DND-41 (cell line): ENCODE results near the gene PPM1M.

Experiments
- ATAC-seq: fragments of 200-7000 bp; cut with Tn5 transposase; 3 replicates; pipeline ENCODE4 v1.9.1; 2021; ENCODE audit warnings: low read depth; ENCODE audit not compliant: insufficient read depth
- DNase-seq: peaks from one replicate; pipeline ENCODE4 v3.0.0-alpha.2; 2020
- H2AFZ ChIP-seq: 2 replicates; pipeline ENCODE4 v1.6.0; 2012; ENCODE audit warnings: low read depth, low read length
- H3K27ac ChIP-seq: 2 replicates; pipeline ENCODE4 v1.5.1; 2012; ENCODE audit warnings: low read length, inconsistent platforms
- H3K27me3 ChIP-seq: fragments of 200-600 bp; sonication (generic); 2 replicates; pipeline ENCODE4 v1.6.0; 2012; ENCODE audit warnings: low read length, mild to moderate bottlenecking, inconsistent platforms; ENCODE audit not compliant: insufficient read depth, poor library complexity
- H3K36me3 ChIP-seq: 2 replicates; pipeline ENCODE4 v1.5.1; 2012; ENCODE audit warnings: low read length, inconsistent platforms; ENCODE audit not compliant: insufficient read depth
- H3K4me1 ChIP-seq: 2 replicates; pipeline ENCODE4 v1.5.1; 2012; ENCODE audit warnings: mild to moderate bottlenecking, low read length; ENCODE audit not compliant: insufficient read depth
- H3K4me2 ChIP-seq: 2 replicates; pipeline ENCODE4 v1.6.0; 2012; ENCODE audit warnings: mild to moderate bottlenecking, moderate library complexity, low read length, inconsistent platforms; ENCODE audit not compliant: insufficient read depth
- H3K4me3 ChIP-seq, 2 experiments: fragments of 200-600 bp in 1 of 2; shearing (Covaris generic) in 1 of 2; 2 replicates each; pipeline ENCODE4 v1.5.1; 2012 to 2016; ENCODE audit warnings: inconsistent platforms in 2 of 2, low read length in 2 of 2, mild to moderate bottlenecking in 2 of 2, low read depth in 1 of 2, moderate library complexity in 1 of 2
- H3K79me2 ChIP-seq: 2 replicates; pipeline ENCODE4 v1.6.0; 2012; ENCODE audit warnings: low read length, inconsistent platforms; ENCODE audit not compliant: insufficient read depth
- H3K9ac ChIP-seq: 2 replicates; pipeline ENCODE4 v1.6.0; 2012; ENCODE audit warnings: low read depth, mild to moderate bottlenecking, inconsistent platforms, low read length, moderate library complexity
- H3K9me3 ChIP-seq: 2 replicates; pipeline ENCODE4 v1.5.1; 2012; ENCODE audit warnings: low read length, moderate library complexity, mild to moderate bottlenecking, inconsistent platforms; ENCODE audit not compliant: insufficient read depth, severe bottlenecking
- H4K20me1 ChIP-seq: 2 replicates; pipeline ENCODE4 v1.6.0; 2012; ENCODE audit warnings: low read length; ENCODE audit not compliant: insufficient read depth
- CTCF ChIP-seq: IDR thresholded peaks from 2 replicates; pipeline ENCODE4 v1.5.1; 2012; ENCODE audit warnings: borderline replicate concordance, low read length, moderate library complexity, mild to moderate bottlenecking; ENCODE audit not compliant: poor library complexity, severe bottlenecking; ENCODE audit errors: extremely low read depth
- EZH2 ChIP-seq: IDR thresholded peaks from 3 replicates; pipeline ENCODE4 v1.6.1; 2012; ENCODE audit warnings: borderline replicate concordance, low read depth, mild to moderate bottlenecking, moderate library complexity, low read length, inconsistent platforms; ENCODE audit not compliant: severe bottlenecking

Gene PPM1M

GRCh38 chr3:52243791-52244628, 1.5 kb upstream of the PPM1M start:
- Histone ChIP-seq H3K9ac (no peak overlapping the region), H3K4me1 (peaks cover 49% of the 10 kb centered on the region), H3K27ac (no peak overlapping the region; the same call in 1 of the 2 replicates), H4K20me1 (peaks cover 9% of the 10 kb centered on the region), H3K27me3 (no peaks in the 10 kb centered on the region), H3K36me3 (peaks cover 7% of the 10 kb centered on the region), H3K4me2 (0 out of 2 replicates have a peak overlapping the region, but pooled peaks have one; percentile 89), H3K9me3 (no peaks in the 10 kb centered on the region), H2AFZ (no peak overlapping the region), H3K4me3 (no peak overlapping the region), H3K79me2 (peaks cover 15% of the 10 kb centered on the region)
- TF ChIP-seq EZH2 (no peak), CTCF (no peak)
- DNase-seq (no peak), ATAC-seq (no peak)

- Histone ChIP-seq H3K9me3 (no peaks in the 10 kb centered on the region), H3K4me2 (peak overlapping the region; percentile 89), H4K20me1 (peaks cover 18% of the 10 kb centered on the region), H3K27me3 (no peaks in the 10 kb centered on the region), H3K4me3 (peak overlapping the region; percentile 13 to 71; a peak in 3 of 4 replicates), H3K36me3 (peaks cover 29% of the 10 kb centered on the region), H3K4me1 (peaks cover 35% of the 10 kb centered on the region), H3K79me2 (no peaks in the 10 kb centered on the region), H3K9ac (peak overlapping the region; percentile 63), H2AFZ (peak overlapping the region; percentile 76), H3K27ac (peak overlapping the region; percentile 65)
- DNase-seq (no peak), ATAC-seq (peak; percentile 15)
- TF ChIP-seq CTCF (no peak), EZH2 (no peak)
Measured at GRCh38 chr3:52246264-52246620, 683 bp downstream of the PPM1M start.

- Histone ChIP-seq H3K36me3 (peaks cover 35% of the 10 kb centered on the region), H3K9ac (peak overlapping the region; percentile 63), H3K4me1 (peaks cover 35% of the 10 kb centered on the region), H2AFZ (no peak overlapping the region), H3K79me2 (no peaks in the 10 kb centered on the region), H3K27ac (peak overlapping the region; percentile 65; the same call in 1 of the 2 replicates), H3K4me3 (peak overlapping the region in 1 of 2 experiments; percentile 71; a peak in 2 of 4 replicates), H4K20me1 (peaks cover 18% of the 10 kb centered on the region), H3K9me3 (no peaks in the 10 kb centered on the region), H3K4me2 (peak overlapping the region; percentile 89), H3K27me3 (no peaks in the 10 kb centered on the region)
- no peak for TF ChIP-seq EZH2
- no peak for TF ChIP-seq CTCF
- DNase-seq (peak; percentile 5), ATAC-seq (no peak)
Measured at GRCh38 chr3:52246728-52247408, 1.3 kb downstream of the PPM1M start.
